Transverse colon (tissue), 4 donors: ENCODE measurements around the gene PMEPA1. TPM values are rescaled to one million over a fixed set of nuclear protein-coding genes. Genes with fewer than 3 reads are reported as not detected.

Source experiments
- DNase-seq: peaks from one replicate; pipeline ENCODE4 v3.0.0-alpha.2; 2019
- H3K27ac ChIP-seq, 4 donors: fragments of 200-600 bp; sonication (generic); 2 replicates each; pipeline ENCODE4 v1.5.1; 2016 to 2018; ENCODE audit warnings: inconsistent platforms in 4 of 4
- H3K27me3 ChIP-seq: fragments of 200-600 bp; sonication (generic); 2 replicates; pipeline ENCODE4 v1.5.1; 2017; ENCODE audit warnings: inconsistent platforms
- H3K36me3 ChIP-seq, 4 donors: fragments of 200-600 bp; sonication (generic); 2 replicates each; pipeline ENCODE4 v1.5.1; 2017 to 2019; ENCODE audit warnings: inconsistent platforms in 4 of 4
- H3K4me1 ChIP-seq, 4 donors: fragments of 200-600 bp; sonication (generic); 2 replicates each; pipeline ENCODE4 v1.5.1; 2017 to 2020; ENCODE audit warnings: inconsistent platforms in 4 of 4
- H3K4me3 ChIP-seq, 4 donors: fragments of 200-600 bp; sonication (generic); 1 replicate in 1 of 4; 2 replicates in 3 of 4; pipeline versions ENCODE4 v1.5.1 to v1.6.1; 2017 to 2019; ENCODE audit warnings: inconsistent platforms in 4 of 4
- H3K9me3 ChIP-seq, 2 donors: fragments of 200-600 bp; sonication (generic); 2 replicates each; pipeline ENCODE4 v1.5.1; 2017 to 2019; ENCODE audit warnings: inconsistent platforms in 2 of 2
- EP300 ChIP-seq: sonication (generic); formaldehyde crosslinking; IDR thresholded peaks from one replicate; pipeline ENCODE4 v1.6.1; 2017; ENCODE audit warnings: antibody characterized with exemption, low read depth
- POLR2A ChIP-seq: fragments of 450-650 bp; IDR thresholded peaks from one replicate; pipeline ENCODE4 v1.6.1; 2016; ENCODE audit warnings: antibody characterized with exemption, mild to moderate bottlenecking, moderate library complexity
- POLR2AphosphoS5 ChIP-seq, 3 donors: sonication (generic); formaldehyde crosslinking; IDR thresholded peaks; one replicate each; pipeline ENCODE4 v1.6.1; 2016; ENCODE audit warnings: antibody characterized with exemption in 3 of 3
- WGBS, 2 donors: methylation state at CpG; one replicate each; pipeline ENCODE4 v1.1.5; 2018; ENCODE audit warnings: low coverage in 1 of 2; 5-methylcytosine and 5-hydroxymethylcytosine counted together
- in situ Hi-C, 4 donors: fragments of 200-750 bp; cut with MboI; loops; one replicate each; pipeline versions ENCODE4 v1.15.0 to v1.15.1; 2017; ENCODE audit warnings: low sequenced_read_pairs in 3 of 4, low pct_ligation_motif_present in 1 of 4, low pct_unique_long_range_greater_than_20kb in 1 of 4
- intact Hi-C: fragments of 100-400 bp; cut with DNase I; formaldehyde crosslinking; loops from one replicate; pipeline ENCODE4 v1.15.1; 2023; ENCODE audit warnings: low total_unique reads
- total RNA-seq, 4 donors: library from RNA; depleted of rRNA; stranded (reverse); fragments of >200 nt; gene quantifications; one replicate each; pipeline ENCODE4 v1.1.0, GENCODE V29; 2016
- TF ChIP-seq, protein P1 (sequence below), 5 experiments: fragments of 200-600 bp in 3 of 5; fragments of 450-650 bp in 2 of 5; sonication (generic) in 3 of 5; IDR thresholded peaks; 1 replicate in 2 of 5; 2 replicates in 3 of 5; pipeline ENCODE4 v1.5.1; 2016 to 2017; ENCODE audit warnings: antibody characterized with exemption in 5 of 5, inconsistent platforms in 3 of 5, mild to moderate bottlenecking in 2 of 5, moderate library complexity in 1 of 5

The PMEPA1 gene
- total RNA-seq, 4 donors from 2014 or later, result 6.4 to 10.8 (median 8.4) TPM

GRCh38 chr20:57660181-57660921 lies 49.5 kb downstream of the PMEPA1 start:
- in situ Hi-C loops (loop anchor here in 2 of 4 donors (25.0 kb wide), 2 partner anchors 227 to 427 kb away; no protein-coding TSS in a partner anchor), intact Hi-C loops (no loop called here)
- no peak for DNase-seq
- Histone ChIP-seq H3K9me3 (no peaks in the 10 kb centered on the region), H3K4me3 (no peak overlapping the region), H3K27me3 (no peaks in the 10 kb centered on the region), H3K4me1 (peaks cover 3 to 9% (median 5%) of the 10 kb centered on the region in 4 donors), H3K36me3 (no peaks in the 10 kb centered on the region), H3K27ac (no peak overlapping the region)
- 84 to 96% methylated on average over 9 to 13 of the region's 13 CpGs for WGBS, 2 donors
- TF ChIP-seq, protein P1, sequence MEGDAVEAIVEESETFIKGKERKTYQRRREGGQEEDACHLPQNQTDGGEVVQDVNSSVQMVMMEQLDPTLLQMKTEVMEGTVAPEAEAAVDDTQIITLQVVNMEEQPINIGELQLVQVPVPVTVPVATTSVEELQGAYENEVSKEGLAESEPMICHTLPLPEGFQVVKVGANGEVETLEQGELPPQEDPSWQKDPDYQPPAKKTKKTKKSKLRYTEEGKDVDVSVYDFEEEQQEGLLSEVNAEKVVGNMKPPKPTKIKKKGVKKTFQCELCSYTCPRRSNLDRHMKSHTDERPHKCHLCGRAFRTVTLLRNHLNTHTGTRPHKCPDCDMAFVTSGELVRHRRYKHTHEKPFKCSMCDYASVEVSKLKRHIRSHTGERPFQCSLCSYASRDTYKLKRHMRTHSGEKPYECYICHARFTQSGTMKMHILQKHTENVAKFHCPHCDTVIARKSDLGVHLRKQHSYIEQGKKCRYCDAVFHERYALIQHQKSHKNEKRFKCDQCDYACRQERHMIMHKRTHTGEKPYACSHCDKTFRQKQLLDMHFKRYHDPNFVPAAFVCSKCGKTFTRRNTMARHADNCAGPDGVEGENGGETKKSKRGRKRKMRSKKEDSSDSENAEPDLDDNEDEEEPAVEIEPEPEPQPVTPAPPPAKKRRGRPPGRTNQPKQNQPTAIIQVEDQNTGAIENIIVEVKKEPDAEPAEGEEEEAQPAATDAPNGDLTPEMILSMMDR (IDR thresholded peaks at IDR 0.05), result no peak
- TF ChIP-seq POLR2A (no peak), POLR2AphosphoS5 (IDR thresholded peaks at IDR 0.05) (no peak), EP300 (no peak)

GRCh38 chr20:57659517-57660180 lies 50.2 kb downstream of the PMEPA1 start:
- H3K4me3 ChIP-seq, result no peak overlapping the region
- intact Hi-C loops (loop anchor here (10.0 kb wide), 1 partner anchor 195 kb away; no protein-coding TSS in a partner anchor), in situ Hi-C loops (loop anchor here (5.0 to 25.0 kb wide), 6 partner anchors 228 to 525 kb away; no protein-coding TSS in a partner anchor)
- H3K27me3 ChIP-seq, result no peaks in the 10 kb centered on the region
- H3K36me3 ChIP-seq, result no peaks in the 10 kb centered on the region
- no peak for TF ChIP-seq EP300
- TF ChIP-seq POLR2AphosphoS5 (IDR thresholded peaks at IDR 0.05), result no peak
- TF ChIP-seq, protein P1 (IDR thresholded peaks at IDR 0.05), result no peak
- no peak for TF ChIP-seq POLR2A
- WGBS, 2 donors, result 86 to 100% methylated on average over 3 to 16 of the region's 24 CpGs
- peak; percentile 5 for DNase-seq
- H3K4me1 ChIP-seq, result peaks cover 3 to 9% (median 5%) of the 10 kb centered on the region in 4 donors
- H3K27ac ChIP-seq, result no peak overlapping the region
- H3K9me3 ChIP-seq, result no peaks in the 10 kb centered on the region

DNA sequence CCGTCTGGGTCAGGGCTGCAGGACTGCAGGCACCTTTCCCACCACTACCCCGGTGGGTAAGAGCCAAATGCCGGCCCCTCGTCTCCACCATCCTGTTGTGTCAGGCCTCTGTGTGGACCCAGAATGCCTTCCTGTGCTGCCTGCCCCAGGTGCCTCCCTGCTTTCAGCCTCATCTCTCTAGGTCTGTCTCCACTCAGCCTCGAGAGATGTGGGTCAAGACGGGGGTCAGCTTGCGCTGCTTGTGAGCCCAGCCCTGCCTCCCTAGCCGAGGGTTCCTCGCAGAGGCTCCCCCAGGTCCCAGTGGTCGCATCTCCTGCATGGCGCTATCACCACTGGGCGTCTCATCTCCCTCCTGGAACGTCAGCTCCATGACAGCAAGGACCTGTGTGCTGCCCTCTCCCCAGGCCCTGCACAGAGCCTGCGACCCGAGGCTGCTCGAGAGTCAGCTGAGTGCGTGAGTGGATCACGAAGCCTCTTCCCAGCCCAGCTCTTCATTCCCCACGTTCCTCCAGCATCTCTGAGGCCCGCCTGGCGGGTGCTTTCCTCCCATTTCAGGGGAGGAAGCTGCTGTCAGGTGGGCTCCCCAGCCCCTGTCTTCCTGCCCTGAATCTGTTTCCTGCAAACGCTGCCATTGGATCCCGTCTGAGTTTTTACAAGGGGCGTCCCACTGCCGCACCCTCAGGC lies 50.8 kb downstream of the PMEPA1 start:
- WGBS, 2 donors, result 72 to 90% methylated on average over 5 to 20 of the region's 25 CpGs
- intact Hi-C loops, result loop anchor here (10.0 kb wide), 1 partner anchor 196 kb away; no protein-coding TSS in a partner anchor
- no peaks in the 10 kb centered on the region for H3K36me3 ChIP-seq
- H3K9me3 ChIP-seq, result no peaks in the 10 kb centered on the region
- TF ChIP-seq, protein P1 (IDR thresholded peaks at IDR 0.05), result no peak
- TF ChIP-seq EP300, result no peak
- TF ChIP-seq POLR2A, result no peak
- no peak for TF ChIP-seq POLR2AphosphoS5 (IDR thresholded peaks at IDR 0.05)
- H3K27me3 ChIP-seq, result no peaks in the 10 kb centered on the region
- in situ Hi-C loops, result loop anchor here (5.0 to 25.0 kb wide), 6 partner anchors 228 to 526 kb away; no protein-coding TSS in a partner anchor
- H3K27ac ChIP-seq, result no peak overlapping the region
- DNase-seq, result peak; percentile 6
- peaks cover 3 to 9% (median 7%) of the 10 kb centered on the region in 4 donors for H3K4me1 ChIP-seq
- H3K4me3 ChIP-seq, result no peak overlapping the region
